HG03342 (cell line): ENCODE data around the gene HMG20A.
"Not testable (repeated sequence)": the region's sequence is repeated elsewhere in the genome, so short reads cannot be mapped to it uniquely, and the experiment has no call there.

Source experiments
- ATAC-seq: cut with Tn5 transposase; IDR thresholded peaks from one replicate; pipeline ENCODE4 v1.9.1; 2021; ENCODE audit warnings: mild to moderate bottlenecking, moderate library complexity; ENCODE audit not compliant: unreplicated experiment

Gene HMG20A

GRCh38 chr15:77406173-77406759, 14.4 kb upstream of the HMG20A start:
- ATAC-seq: not testable (repeated sequence)

- ATAC-seq: no peak
These were observed 13.8 kb upstream of the HMG20A start for GRCh38 chr15:77406846-77407245.

- ATAC-seq: peak; percentile 69
These were observed 11.2 kb upstream of the HMG20A start for GRCh38 chr15:77409259-77410156.

GRCh38 chr15:77410157-77410500, 10.6 kb upstream of the HMG20A start:
- not testable (repeated sequence) for ATAC-seq

- ATAC-seq: no peak
These were observed 9.7 kb upstream of the HMG20A start for GRCh38 chr15:77410701-77411618.

- ATAC-seq: no peak
These were observed 9.1 kb upstream of the HMG20A start for GRCh38 chr15:77411619-77411976.

GRCh38 chr15:77412972-77413698, 7.6 kb upstream of the HMG20A start:
- no peak for ATAC-seq

- no peak for ATAC-seq
These were observed 6.9 kb upstream of the HMG20A start for GRCh38 chr15:77413699-77414349.

- no peak for ATAC-seq
These were observed 5.8 kb upstream of the HMG20A start for GRCh38 chr15:77414789-77415442.

GRCh38 chr15:77415450-77416147, 5.1 kb upstream of the HMG20A start:
- no peak for ATAC-seq

GRCh38 chr15:77416148-77416455, 4.6 kb upstream of the HMG20A start:
- no peak for ATAC-seq

GRCh38 chr15:77416954-77417353, 3.7 kb upstream of the HMG20A start:
- no peak for ATAC-seq

GRCh38 chr15:77417602-77418001, 3.1 kb upstream of the HMG20A start:
- ATAC-seq: no peak

GRCh38 chr15:77418391-77418965, 2.2 kb upstream of the HMG20A start:
- ATAC-seq: no peak

- peak; percentile 26 for ATAC-seq
These were observed 1.5 kb upstream of the HMG20A start for GRCh38 chr15:77418966-77419835.

- ATAC-seq: peak; percentile 91
These were observed 665 bp upstream of the HMG20A start, which contains the start of gene PEAK1 for GRCh38 chr15:77419836-77420609. Gene PEAK1, minus strand, starts transcription at chr15:77420104. Its CDS starts 238,178 bp downstream, at chr15:77181926.

GRCh38 chr15:77421370-77421700, 647 bp downstream of the HMG20A start:
- ATAC-seq: no peak
